Endothelial cell of umbilical vein (primary cell): ENCODE data around the gene ANKMY1.
A peak's percentile ranks its signal among the peaks of the same experiment; 100 is the strongest.

Experiments used
- EZH2 ChIP-seq: IDR thresholded peaks from 2 replicates; pipeline ENCODE4 v1.6.1; 2012; ENCODE audit warnings: borderline replicate concordance, low read depth, mild to moderate bottlenecking, moderate library complexity, low read length, inconsistent platforms; ENCODE audit not compliant: severe bottlenecking
- FOS ChIP-seq: IDR thresholded peaks from 2 replicates; pipeline ENCODE4 v1.6.1; 2011; ENCODE audit warnings: mild to moderate bottlenecking, low read length, moderate library complexity, borderline replicate concordance; ENCODE audit not compliant: insufficient read depth
- GATA2 ChIP-seq: IDR thresholded peaks from 2 replicates; pipeline ENCODE4 v1.7.0; 2011; ENCODE audit warnings: low read depth, mild to moderate bottlenecking, moderate library complexity, mixed read lengths, low read length; ENCODE audit not compliant: insufficient read length, insufficient read depth
- MYC ChIP-seq: IDR thresholded peaks from one replicate; pipeline ENCODE4 v1.6.1; 2011; ENCODE audit warnings: mild to moderate bottlenecking, low read depth, low read length
- POLR2A ChIP-seq: IDR thresholded peaks from 2 replicates; pipeline ENCODE4 v1.6.1; 2012; ENCODE audit warnings: low read depth, mild to moderate bottlenecking, control low read depth, low read length
- POLR2AphosphoS5 ChIP-seq: IDR thresholded peaks from 2 replicates; pipeline ENCODE4 v1.6.1; 2012; ENCODE audit warnings: low read depth, mild to moderate bottlenecking, control low read depth, low read length, moderate library complexity; ENCODE audit not compliant: insufficient read depth
- TF ChIP-seq, protein P1 (sequence below), 2 donors: IDR thresholded peaks; 1 replicate in 1 of 2; 2 replicates in 1 of 2; pipeline ENCODE4 v1.5.1; 2011; ENCODE audit warnings: low read length in 2 of 2, mild to moderate bottlenecking in 2 of 2, moderate library complexity in 2 of 2, control low read depth in 1 of 2, inconsistent platforms in 1 of 2, low read depth in 1 of 2; ENCODE audit not compliant: insufficient read depth in 1 of 2; ENCODE audit errors: extremely low read depth in 1 of 2
- TF ChIP-seq, protein P2 (sequence below): IDR thresholded peaks from 2 replicates; pipeline ENCODE4 v1.6.1; 2011; ENCODE audit not compliant: insufficient read depth, insufficient read length

DNA sequence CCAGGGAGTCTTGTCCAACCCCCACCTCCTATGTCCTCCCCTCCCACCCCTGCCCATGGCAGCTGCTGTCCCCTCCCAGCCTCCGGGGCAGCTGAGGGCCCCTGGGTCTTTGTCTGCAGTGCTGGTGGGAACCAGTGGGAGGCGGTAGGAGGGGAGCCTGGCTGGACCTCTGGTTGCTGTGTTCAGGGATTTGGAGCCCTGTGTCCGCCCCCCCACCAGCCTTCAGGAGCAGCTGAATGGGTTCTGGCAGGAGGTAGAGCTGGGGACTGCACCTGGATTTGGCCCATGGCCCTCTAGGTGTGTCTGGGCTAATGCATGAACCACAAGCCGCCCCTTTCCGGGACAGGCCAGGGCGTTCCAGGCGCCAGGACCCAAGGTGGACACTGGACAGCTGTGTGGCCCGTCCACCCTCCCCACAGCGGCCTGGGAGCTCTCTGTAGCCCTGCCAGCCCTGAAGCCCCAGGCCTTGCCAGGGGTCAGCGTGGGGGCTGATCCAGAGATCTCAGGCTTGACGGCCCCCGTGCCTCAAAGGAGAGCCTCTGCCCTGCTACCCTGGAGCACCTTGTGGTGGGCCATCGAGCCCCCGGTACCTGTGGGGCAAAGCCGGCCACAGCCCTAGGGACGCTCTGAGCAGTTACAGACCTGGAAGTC lies 96.9 kb downstream of the ANKMY1 start:
- TF ChIP-seq, protein P1, sequence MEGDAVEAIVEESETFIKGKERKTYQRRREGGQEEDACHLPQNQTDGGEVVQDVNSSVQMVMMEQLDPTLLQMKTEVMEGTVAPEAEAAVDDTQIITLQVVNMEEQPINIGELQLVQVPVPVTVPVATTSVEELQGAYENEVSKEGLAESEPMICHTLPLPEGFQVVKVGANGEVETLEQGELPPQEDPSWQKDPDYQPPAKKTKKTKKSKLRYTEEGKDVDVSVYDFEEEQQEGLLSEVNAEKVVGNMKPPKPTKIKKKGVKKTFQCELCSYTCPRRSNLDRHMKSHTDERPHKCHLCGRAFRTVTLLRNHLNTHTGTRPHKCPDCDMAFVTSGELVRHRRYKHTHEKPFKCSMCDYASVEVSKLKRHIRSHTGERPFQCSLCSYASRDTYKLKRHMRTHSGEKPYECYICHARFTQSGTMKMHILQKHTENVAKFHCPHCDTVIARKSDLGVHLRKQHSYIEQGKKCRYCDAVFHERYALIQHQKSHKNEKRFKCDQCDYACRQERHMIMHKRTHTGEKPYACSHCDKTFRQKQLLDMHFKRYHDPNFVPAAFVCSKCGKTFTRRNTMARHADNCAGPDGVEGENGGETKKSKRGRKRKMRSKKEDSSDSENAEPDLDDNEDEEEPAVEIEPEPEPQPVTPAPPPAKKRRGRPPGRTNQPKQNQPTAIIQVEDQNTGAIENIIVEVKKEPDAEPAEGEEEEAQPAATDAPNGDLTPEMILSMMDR (IDR thresholded peaks at IDR 0.05; ENCODE audit: extremely low read depth in 1 of 2, insufficient read depth in 1 of 2, low read depth in 1 of 2, low read length in 2 of 2): peak in 1 of 2 donors; percentile 9
- TF ChIP-seq, protein P2, sequence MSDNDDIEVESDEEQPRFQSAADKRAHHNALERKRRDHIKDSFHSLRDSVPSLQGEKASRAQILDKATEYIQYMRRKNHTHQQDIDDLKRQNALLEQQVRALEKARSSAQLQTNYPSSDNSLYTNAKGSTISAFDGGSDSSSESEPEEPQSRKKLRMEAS: no peak
- TF ChIP-seq POLR2A: no peak
- no peak for TF ChIP-seq EZH2
- no peak for TF ChIP-seq GATA2
- TF ChIP-seq MYC: no peak
- no peak for TF ChIP-seq POLR2AphosphoS5
- TF ChIP-seq FOS: no peak
